Neural progenitor cell (in vitro differentiated cells): ENCODE results near the gene ZNF540. TPM values are rescaled to one million over a fixed set of nuclear protein-coding genes. Genes with fewer than 3 reads are reported as not detected.

ENCODE experiments used
- DNase-seq: peaks from one replicate; pipeline ENCODE4 v3.0.0-alpha.2; 2016; ENCODE audit warnings: low spot score
- H2AFZ ChIP-seq: fragments of 200-600 bp; sonication (generic); replicated peaks from 2 replicates; pipeline ENCODE4 v1.6.1; 2016; ENCODE audit warnings: antibody characterized with exemption
- H3F3A ChIP-seq: fragments of 200-600 bp; sonication (generic); 2 replicates; pipeline ENCODE4 v1.6.1; 2016; ENCODE audit warnings: antibody characterized with exemption, low read depth
- H3K27ac ChIP-seq: fragments of 200-600 bp; sonication (generic); 2 replicates; pipeline ENCODE4 v1.5.1; 2016; ENCODE audit warnings: mild to moderate bottlenecking
- H3K27me3 ChIP-seq: fragments of 200-600 bp; sonication (generic); 2 replicates; pipeline ENCODE4 v1.6.1; 2016; ENCODE audit warnings: mild to moderate bottlenecking, moderate library complexity
- H3K36me3 ChIP-seq: fragments of 200-600 bp; sonication (generic); 2 replicates; pipeline ENCODE4 v1.5.1; 2016
- H3K4me1 ChIP-seq: fragments of 200-600 bp; sonication (generic); 2 replicates; pipeline ENCODE4 v1.6.1; 2016; ENCODE audit warnings: mixed run types
- H3K4me2 ChIP-seq: fragments of 200-600 bp; sonication (generic); 2 replicates; pipeline ENCODE4 v1.6.1; 2016
- H3K4me3 ChIP-seq: fragments of 200-600 bp; sonication (generic); 2 replicates; pipeline ENCODE4 v1.5.1; 2016
- H3K79me2 ChIP-seq: fragments of 200-600 bp; sonication (generic); 2 replicates; pipeline ENCODE4 v1.6.1; 2016; ENCODE audit warnings: low read depth
- H3K9ac ChIP-seq: fragments of 200-600 bp; sonication (generic); 2 replicates; pipeline ENCODE4 v1.6.1; 2016
- H3K9me3 ChIP-seq: fragments of 200-600 bp; sonication (generic); 2 replicates; pipeline ENCODE4 v1.5.1; 2016; ENCODE audit warnings: low read depth
- H4K20me1 ChIP-seq: fragments of 200-600 bp; sonication (generic); 2 replicates; pipeline ENCODE4 v1.6.1; 2016; ENCODE audit warnings: low read depth
- H3K27ac Mint-ChIP-seq: 3 replicates; pipeline ENCODE4 v1.8.0; 2021; ENCODE audit warnings: mixed read lengths
- H3K27me3 Mint-ChIP-seq: 2 replicates; pipeline ENCODE4 v1.8.0; 2022; ENCODE audit warnings: low read depth, mild to moderate bottlenecking, inconsistent platforms, moderate library complexity, mixed read lengths; ENCODE audit not compliant: insufficient read depth
- H3K36me3 Mint-ChIP-seq: 3 replicates; pipeline ENCODE4 v1.8.0; 2021; ENCODE audit warnings: mixed read lengths
- H3K4me1 Mint-ChIP-seq: 3 replicates; pipeline ENCODE4 v1.8.0; 2021; ENCODE audit warnings: mixed read lengths
- H3K4me3 Mint-ChIP-seq: 3 replicates; pipeline ENCODE4 v1.8.0; 2021; ENCODE audit warnings: mild to moderate bottlenecking, moderate library complexity, mixed read lengths
- H3K9me3 Mint-ChIP-seq: 3 replicates; pipeline ENCODE4 v1.8.0; 2020; ENCODE audit warnings: mixed read lengths
- CTCF ChIP-seq: fragments of 200-600 bp; sonication (generic); IDR thresholded peaks from 2 replicates; pipeline ENCODE4 v1.5.1; 2017; ENCODE audit warnings: antibody characterized with exemption, mild to moderate bottlenecking
- EZH2 ChIP-seq: fragments of 200-600 bp; sonication (generic); IDR thresholded peaks from 2 replicates; pipeline ENCODE4 v1.6.1; 2017; ENCODE audit warnings: antibody characterized with exemption, mild to moderate bottlenecking, moderate library complexity
- EZH2phosphoT487 ChIP-seq: fragments of 200-600 bp; sonication (generic); IDR thresholded peaks from 2 replicates; pipeline ENCODE4 v1.6.1; 2017; ENCODE audit warnings: antibody characterized with exemption
- total RNA-seq: library from RNA; depleted of rRNA; stranded (reverse); fragments of >200 nt; gene quantifications from 2 replicates; pipeline ENCODE4 v1.2.3, GENCODE V29; 2015; ENCODE audit warnings: low replicate concordance

The ZNF540 gene
- total RNA-seq, 1 donor from 2014 or later, result 0.11 TPM

- no peak overlapping the region for H3K9ac ChIP-seq
- TF ChIP-seq EZH2phosphoT487, result no peak
- no peak for TF ChIP-seq CTCF
- no peak for TF ChIP-seq EZH2
- H3K4me3 ChIP-seq, result no peak overlapping the region
- no peaks in the 10 kb centered on the region for H4K20me1 ChIP-seq
- no peak overlapping the region for H3K4me2 ChIP-seq
- Mint-ChIP-seq H3K4me3 (no peak overlapping the region), H3K36me3 (peaks cover 49% of the 10 kb centered on the region), H3K4me1 (no peaks in the 10 kb centered on the region), H3K27me3 (no peaks in the 10 kb centered on the region), H3K9me3 (peaks cover 86% of the 10 kb centered on the region), H3K27ac (no peak overlapping the region)
- H3K36me3 ChIP-seq, result peaks cover 43% of the 10 kb centered on the region
- H3K27ac ChIP-seq, result no peak overlapping the region
- H3K27me3 ChIP-seq, result no peaks in the 10 kb centered on the region
- peaks cover 74% of the 10 kb centered on the region for H3K9me3 ChIP-seq
- H3F3A ChIP-seq, result no peaks in the 10 kb centered on the region
- no peaks in the 10 kb centered on the region for H3K4me1 ChIP-seq
- H3K79me2 ChIP-seq, result no peaks in the 10 kb centered on the region
- H2AFZ ChIP-seq, result no peak overlapping the region
- no peak for DNase-seq
Measured at GRCh38 chr19:37564624-37565369, 29.9 kb upstream of the ZNF540 start.

GRCh38 chr19:37565370-37565669, 29.4 kb upstream of the ZNF540 start:
- Histone ChIP-seq H3K9me3 (peaks cover 74% of the 10 kb centered on the region), H3K9ac (no peak overlapping the region), H3K79me2 (no peaks in the 10 kb centered on the region), H3K27ac (no peak overlapping the region), H3K27me3 (no peaks in the 10 kb centered on the region), H3K4me2 (no peak overlapping the region), H2AFZ (no peak overlapping the region), H4K20me1 (no peaks in the 10 kb centered on the region), H3K4me3 (no peak overlapping the region), H3F3A (no peaks in the 10 kb centered on the region), H3K4me1 (no peaks in the 10 kb centered on the region), H3K36me3 (peaks cover 44% of the 10 kb centered on the region)
- Mint-ChIP-seq H3K4me1 (no peaks in the 10 kb centered on the region), H3K27ac (no peak overlapping the region), H3K36me3 (peaks cover 52% of the 10 kb centered on the region), H3K4me3 (no peak overlapping the region), H3K27me3 (no peaks in the 10 kb centered on the region), H3K9me3 (peaks cover 89% of the 10 kb centered on the region)
- TF ChIP-seq CTCF (no peak), EZH2 (no peak), EZH2phosphoT487 (no peak)
- DNase-seq, result no peak

- peaks cover 67% of the 10 kb centered on the region for H3K9me3 Mint-ChIP-seq
- Histone ChIP-seq H3K27ac (no peak overlapping the region), H3K79me2 (no peaks in the 10 kb centered on the region), H3K9me3 (peaks cover 25% of the 10 kb centered on the region), H3K4me3 (no peak overlapping the region), H3K27me3 (no peaks in the 10 kb centered on the region), H4K20me1 (no peaks in the 10 kb centered on the region), H3F3A (no peaks in the 10 kb centered on the region), H3K36me3 (peaks cover 14% of the 10 kb centered on the region), H3K4me2 (no peak overlapping the region), H3K9ac (no peak overlapping the region), H3K4me1 (no peaks in the 10 kb centered on the region), H2AFZ (no peak overlapping the region)
- TF ChIP-seq EZH2 (no peak), EZH2phosphoT487 (no peak), CTCF (no peak)
- H3K27ac Mint-ChIP-seq, result no peak overlapping the region
- H3K4me1 Mint-ChIP-seq, result no peaks in the 10 kb centered on the region
- no peak overlapping the region for H3K4me3 Mint-ChIP-seq
- H3K27me3 Mint-ChIP-seq, result no peaks in the 10 kb centered on the region
- DNase-seq, result no peak
- H3K36me3 Mint-ChIP-seq, result peaks cover 25% of the 10 kb centered on the region
Measured at GRCh38 chr19:37572203-37572602, 22.5 kb upstream of the ZNF540 start.
